Measurements from ENCODE around the gene RGP1. TPM values are rescaled to one million over a fixed set of nuclear protein-coding genes. Genes with fewer than 3 reads are reported as not detected.
A peak's percentile ranks its signal among the peaks of the same experiment; 100 is the strongest.

The RGP1 gene
- total and polyA plus RNA-seq, 9 of the 15 experiments (the other 6 are each of a cell fraction or from before 2014, with no cell fraction given), result 0.42 to 13.8 (median 6.7) TPM

DNA sequence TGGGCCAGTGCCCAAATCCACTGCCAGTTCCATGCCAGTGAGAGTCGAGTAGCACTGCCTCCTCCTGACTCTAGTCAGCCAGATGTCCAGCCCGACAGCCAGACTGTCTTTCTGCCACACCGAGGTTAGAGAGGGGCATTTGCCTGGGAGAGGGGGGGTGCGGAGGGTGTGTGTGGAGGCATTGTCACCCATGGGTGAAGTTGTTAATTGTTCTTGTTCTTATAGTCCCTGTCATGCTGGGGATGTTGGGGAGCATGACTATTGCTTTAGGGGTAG, 1.1 kb downstream of the RGP1 start:
- Histone ChIP-seq H3K79me2 (ENCODE audit: control insufficient read depth, insufficient read depth, low read length) (peaks cover 48% of the 10 kb centered on the region), H3K9me3 (replicated peaks; ENCODE audit: control insufficient read depth, insufficient read depth, low read depth, low read length) (no peaks in the 10 kb centered on the region), H3K9me1 (ENCODE audit: control insufficient read depth, insufficient read depth, low read length) (peaks cover 6% of the 10 kb centered on the region), H3K27ac (ENCODE audit: extremely low read depth, low read depth, low read length) (peak overlapping the region; percentile 91; the same call in 2 of the 3 replicates), H3K36me3 (ENCODE audit: control insufficient read depth, insufficient read depth, low read length) (peaks cover 40% of the 10 kb centered on the region; the same call in 2 of the 3 replicates), H3K4me1 (replicated peaks in 1 of 2; ENCODE audit: control insufficient read depth in 2 of 2, insufficient read depth in 2 of 2, low read length in 2 of 2) (peaks cover 8 to 23% of the 10 kb centered on the region in 2 experiments; a peak in 4 of 5 replicates), H4K20me1 (replicated peaks; ENCODE audit: control insufficient read depth, insufficient read depth, low read length) (peaks cover 19% of the 10 kb centered on the region), H2AFZ (ENCODE audit: low read depth, low read length) (no peak overlapping the region), H3K4me2 (ENCODE audit: insufficient read depth, low read length) (peak overlapping the region; percentile 93), H3K4me3 (peak overlapping the region; percentile 95), H3K9ac (ENCODE audit: insufficient read depth in 1 of 2, low read depth in 2 of 2, low read length in 2 of 2) (peak overlapping the region; percentile 68 to 86; a peak in 3 of 4 replicates), H3K27me3 (ENCODE audit: control insufficient read depth in 2 of 2, insufficient read depth in 2 of 2, low read length in 2 of 2) (no peaks in the 10 kb centered on the region)
- DNase-seq (ENCODE audit: extremely low read depth in 1 of 4, low spot score in 3 of 4), result no peak
- no peak for ATAC-seq
- WGBS (ENCODE audit: insufficient coverage, low coverage, missing lambda C conversion rate), result 86% methylated on average over 2 of the region's 4 CpGs
- ChIA-PET POLR2A (interaction anchor here (0.8 to 3.9 kb wide), 4 partner anchors 9 to 89 kb away, joined by 3 to 17 read pairs (median 3); no protein-coding TSS in a partner anchor), CTCF (ENCODE audit: low intra/inter-chr PET ratio) (no interaction called here)
- TF ChIP-seq ZNF23 (CRISPR knock-in tag; IDR thresholded peaks at IDR 0.05) (no peak), SIRT6 (IDR thresholded peaks at IDR 0.05; ENCODE audit: low read depth, low read length) (no peak)
- in situ Hi-C loops (cut with MboI), result no loop called here
- BruUV-seq (replicated peaks), result no TSS peak
- FAIRE-seq, result no peak
- intact Hi-C loops (cut with micrococcal nuclease), result no loop called here

DNA sequence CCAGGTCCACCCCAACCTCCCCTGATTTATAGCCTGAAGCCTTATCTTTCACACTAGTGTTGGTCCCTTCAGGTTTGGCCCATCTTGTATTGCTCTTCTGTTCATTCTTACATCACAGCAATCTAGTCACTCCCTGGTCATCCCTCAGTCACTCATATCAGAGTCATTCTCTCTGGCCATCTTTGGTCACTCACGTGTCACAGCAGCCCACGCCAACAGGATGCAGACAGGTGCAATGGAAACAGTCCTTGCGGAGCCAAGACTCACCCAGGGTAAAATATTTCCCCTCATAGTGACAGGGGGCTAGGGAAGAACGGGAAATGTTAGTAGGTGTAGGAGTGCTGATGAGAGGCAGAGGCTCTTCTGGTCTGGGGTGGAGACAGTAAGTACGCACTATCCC, 4.4 kb downstream of the RGP1 start:
- Histone ChIP-seq H3K79me2 (ENCODE audit: control insufficient read depth, insufficient read depth, low read length) (peaks cover 30% of the 10 kb centered on the region), H3K4me2 (ENCODE audit: insufficient read depth, low read length) (no peak overlapping the region), H3K4me3 (no peak overlapping the region), H3K9ac (ENCODE audit: insufficient read depth in 1 of 2, low read depth in 2 of 2, low read length in 2 of 2) (no peak overlapping the region), H3K27me3 (ENCODE audit: control insufficient read depth in 2 of 2, insufficient read depth in 2 of 2, low read length in 2 of 2) (no peaks in the 10 kb centered on the region), H4K20me1 (replicated peaks; ENCODE audit: control insufficient read depth, insufficient read depth, low read length) (0 out of 2 replicates have a peak, but pooled peaks cover 2% of the 10 kb centered on the region), H3K36me3 (ENCODE audit: control insufficient read depth, insufficient read depth, low read length) (peaks cover 31% of the 10 kb centered on the region; the same call in 2 of the 3 replicates), H3K27ac (ENCODE audit: extremely low read depth, low read depth, low read length) (no peak overlapping the region), H2AFZ (ENCODE audit: low read depth, low read length) (no peak overlapping the region), H3K9me1 (ENCODE audit: control insufficient read depth, insufficient read depth, low read length) (no peaks in the 10 kb centered on the region), H3K9me3 (replicated peaks; ENCODE audit: control insufficient read depth, insufficient read depth, low read depth, low read length) (no peaks in the 10 kb centered on the region), H3K4me1 (replicated peaks in 1 of 2; ENCODE audit: control insufficient read depth in 2 of 2, insufficient read depth in 2 of 2, low read length in 2 of 2) (peaks cover 9 to 17% of the 10 kb centered on the region in 2 experiments)
- intact Hi-C loops (cut with micrococcal nuclease), result no loop called here
- CTCF ChIA-PET (ENCODE audit: low intra/inter-chr PET ratio), result no interaction called here
- POLR2A ChIA-PET, result interaction anchor here (0.8 to 1.1 kb wide), 2 partner anchors 16 to 17 kb away, joined by 3 to 6 read pairs; no protein-coding TSS in a partner anchor
- ATAC-seq (no peak), DNase-seq (ENCODE audit: extremely low read depth in 1 of 4, low spot score in 3 of 4) (no peak), FAIRE-seq (no peak)
- WGBS (ENCODE audit: insufficient coverage, low coverage, missing lambda C conversion rate), result 72% methylated on average over 4 of the region's 5 CpGs
- in situ Hi-C loops (cut with MboI), result no loop called here
- no TSS peak for BruUV-seq (replicated peaks)
- TF ChIP-seq SAFB (IDR thresholded peaks at IDR 0.05; ENCODE audit: borderline replicate concordance, low read depth, low read length) (no peak), BACH1 (tag; IDR thresholded peaks at IDR 0.05) (no peak), ZNF507 (tag; conservative IDR thresholded peaks at IDR 0.05) (no peak), ZNF444 (CRISPR knock-in tag; IDR thresholded peaks at IDR 0.05) (no peak), NFIX (CRISPR knock-in tag; IDR thresholded peaks at IDR 0.05; ENCODE audit: low read depth) (no peak), ELF2 (CRISPR knock-in tag; IDR thresholded peaks at IDR 0.05) (no peak), CCNT2 (IDR thresholded peaks at IDR 0.05; ENCODE audit: borderline replicate concordance, extremely low read depth, insufficient read length, low read depth, low read length) (no peak)
- TF ChIP-seq, protein P1, sequence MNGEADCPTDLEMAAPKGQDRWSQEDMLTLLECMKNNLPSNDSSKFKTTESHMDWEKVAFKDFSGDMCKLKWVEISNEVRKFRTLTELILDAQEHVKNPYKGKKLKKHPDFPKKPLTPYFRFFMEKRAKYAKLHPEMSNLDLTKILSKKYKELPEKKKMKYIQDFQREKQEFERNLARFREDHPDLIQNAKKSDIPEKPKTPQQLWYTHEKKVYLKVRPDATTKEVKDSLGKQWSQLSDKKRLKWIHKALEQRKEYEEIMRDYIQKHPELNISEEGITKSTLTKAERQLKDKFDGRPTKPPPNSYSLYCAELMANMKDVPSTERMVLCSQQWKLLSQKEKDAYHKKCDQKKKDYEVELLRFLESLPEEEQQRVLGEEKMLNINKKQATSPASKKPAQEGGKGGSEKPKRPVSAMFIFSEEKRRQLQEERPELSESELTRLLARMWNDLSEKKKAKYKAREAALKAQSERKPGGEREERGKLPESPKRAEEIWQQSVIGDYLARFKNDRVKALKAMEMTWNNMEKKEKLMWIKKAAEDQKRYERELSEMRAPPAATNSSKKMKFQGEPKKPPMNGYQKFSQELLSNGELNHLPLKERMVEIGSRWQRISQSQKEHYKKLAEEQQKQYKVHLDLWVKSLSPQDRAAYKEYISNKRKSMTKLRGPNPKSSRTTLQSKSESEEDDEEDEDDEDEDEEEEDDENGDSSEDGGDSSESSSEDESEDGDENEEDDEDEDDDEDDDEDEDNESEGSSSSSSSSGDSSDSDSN (IDR thresholded peaks at IDR 0.05; ENCODE audit: borderline replicate concordance in 1 of 2, low read depth in 2 of 2, low read length in 2 of 2), result no peak
- TF ChIP-seq, protein P2, sequence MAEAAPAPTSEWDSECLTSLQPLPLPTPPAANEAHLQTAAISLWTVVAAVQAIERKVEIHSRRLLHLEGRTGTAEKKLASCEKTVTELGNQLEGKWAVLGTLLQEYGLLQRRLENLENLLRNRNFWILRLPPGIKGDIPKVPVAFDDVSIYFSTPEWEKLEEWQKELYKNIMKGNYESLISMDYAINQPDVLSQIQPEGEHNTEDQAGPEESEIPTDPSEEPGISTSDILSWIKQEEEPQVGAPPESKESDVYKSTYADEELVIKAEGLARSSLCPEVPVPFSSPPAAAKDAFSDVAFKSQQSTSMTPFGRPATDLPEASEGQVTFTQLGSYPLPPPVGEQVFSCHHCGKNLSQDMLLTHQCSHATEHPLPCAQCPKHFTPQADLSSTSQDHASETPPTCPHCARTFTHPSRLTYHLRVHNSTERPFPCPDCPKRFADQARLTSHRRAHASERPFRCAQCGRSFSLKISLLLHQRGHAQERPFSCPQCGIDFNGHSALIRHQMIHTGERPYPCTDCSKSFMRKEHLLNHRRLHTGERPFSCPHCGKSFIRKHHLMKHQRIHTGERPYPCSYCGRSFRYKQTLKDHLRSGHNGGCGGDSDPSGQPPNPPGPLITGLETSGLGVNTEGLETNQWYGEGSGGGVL (CRISPR knock-in tag; IDR thresholded peaks at IDR 0.05), result no peak
